ENCODE results near the gene PHKA2. TPM values are rescaled to one million over a fixed set of nuclear protein-coding genes. Genes with fewer than 3 reads are reported as not detected.

The PHKA2 gene
- total and polyA plus RNA-seq, 10 of the 15 experiments (the other 5 are each of a cell fraction or from before 2014, with no cell fraction given) = 1.4 to 25.6 (median 15.4) TPM

DNA sequence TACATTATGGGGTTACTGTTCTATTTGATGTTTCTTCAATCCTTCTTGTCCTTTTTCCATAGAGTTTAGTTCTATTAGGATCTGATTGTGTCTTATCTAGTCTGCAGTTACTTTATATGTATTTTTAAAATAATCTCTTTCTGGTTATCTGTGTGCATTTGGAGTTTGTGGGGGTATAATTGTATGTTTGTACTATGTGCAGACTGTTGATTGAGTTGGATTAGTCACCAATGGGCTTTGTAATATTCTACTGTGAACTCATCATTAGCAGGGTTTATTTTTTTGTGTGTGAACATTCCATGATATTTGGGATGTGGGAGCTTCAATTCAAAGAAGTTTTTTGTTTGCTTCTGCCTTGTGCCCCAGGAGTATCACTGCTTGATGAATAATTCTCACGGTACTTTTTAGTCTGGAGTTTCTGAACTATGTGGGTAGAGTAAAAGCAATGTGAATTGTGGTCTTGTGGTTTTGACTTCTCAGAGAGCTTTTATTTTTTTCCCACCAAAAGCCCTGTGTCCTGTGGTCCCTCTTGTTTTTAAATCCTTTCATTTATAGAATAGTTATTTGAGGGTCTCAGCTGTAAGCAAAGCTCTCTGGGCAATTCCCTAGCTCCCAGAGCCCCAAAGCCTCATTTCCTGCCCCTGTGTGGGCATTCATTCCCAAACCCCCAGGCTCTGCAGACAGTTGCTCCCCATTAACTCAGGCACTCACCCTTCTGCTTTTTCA is 127.8 kb downstream of the PHKA2 start (continued):
- TF ChIP-seq SIX5 (IDR thresholded peaks at IDR 0.05; ENCODE audit: low read depth, low read length, severe bottlenecking) (no peak), BMI1 (IDR thresholded peaks at IDR 0.05; ENCODE audit: borderline replicate concordance) (no peak), NBN (IDR thresholded peaks at IDR 0.05) (no peak), NR2C2 (IDR thresholded peaks at IDR 0.05; ENCODE audit: borderline replicate concordance, control insufficient read depth, insufficient read length, low read depth) (no peak), ZNF274 (IDR thresholded peaks at IDR 0.05; ENCODE audit: insufficient read depth, insufficient read length) (no peak), TAF1 (IDR thresholded peaks at IDR 0.05; ENCODE audit: borderline replicate concordance, low read depth, low read length) (no peak), HDGF (IDR thresholded peaks at IDR 0.05) (no peak), WRNIP1 (IDR thresholded peaks at IDR 0.05; ENCODE audit: borderline replicate concordance, low read depth, low read length) (no peak), PAX5 (IDR thresholded peaks at IDR 0.05; ENCODE audit: borderline replicate concordance, low read depth, low read length) (0 out of 2 replicates have a peak, but pooled peaks have one; percentile 9), GATAD2B (conservative IDR thresholded peaks at IDR 0.05; ENCODE audit: low read depth) (peak; percentile 100), BCLAF1 (IDR thresholded peaks at IDR 0.05) (no peak), CREB1 (IDR thresholded peaks at IDR 0.05; ENCODE audit: low read depth) (no peak), NRF1 (conservative IDR thresholded peaks at IDR 0.05; ENCODE audit: low read depth, low read length) (no peak), NFYA (IDR thresholded peaks at IDR 0.05; ENCODE audit: borderline replicate concordance, low read depth, low read length) (no peak), EGR1 (IDR thresholded peaks at IDR 0.05; ENCODE audit: borderline replicate concordance in 1 of 2, low read depth in 2 of 2, low read length in 2 of 2) (no peak), NFIC (IDR thresholded peaks at IDR 0.05; ENCODE audit: low read depth, low read length) (peak; percentile 92), SMARCA5 (IDR thresholded peaks at IDR 0.05) (no peak), JUND (IDR thresholded peaks at IDR 0.05; ENCODE audit: low read depth, low read length) (no peak), RAD21 (IDR thresholded peaks at IDR 0.05; ENCODE audit: insufficient read depth, low read depth, low read length) (peak; percentile 42; the same call in 1 of the 2 replicates), POLR2AphosphoS5 (IDR thresholded peaks at IDR 0.05; ENCODE audit: low read length) (no peak), SREBF2 (IDR thresholded peaks at IDR 0.05; ENCODE audit: low read length) (no peak), ASH2L (IDR thresholded peaks at IDR 0.05; ENCODE audit: borderline replicate concordance, low read depth) (no peak), CBX3 (IDR thresholded peaks at IDR 0.05; ENCODE audit: borderline replicate concordance, low read depth) (no peak), SMAD1 (IDR thresholded peaks at IDR 0.05; ENCODE audit: low read depth, partially characterized antibody) (peak; percentile 96)
- TF ChIP-seq, protein P1, sequence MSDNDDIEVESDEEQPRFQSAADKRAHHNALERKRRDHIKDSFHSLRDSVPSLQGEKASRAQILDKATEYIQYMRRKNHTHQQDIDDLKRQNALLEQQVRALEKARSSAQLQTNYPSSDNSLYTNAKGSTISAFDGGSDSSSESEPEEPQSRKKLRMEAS (IDR thresholded peaks at IDR 0.05; ENCODE audit: low read depth, low read length) = no peak
- TF ChIP-seq, protein P2, sequence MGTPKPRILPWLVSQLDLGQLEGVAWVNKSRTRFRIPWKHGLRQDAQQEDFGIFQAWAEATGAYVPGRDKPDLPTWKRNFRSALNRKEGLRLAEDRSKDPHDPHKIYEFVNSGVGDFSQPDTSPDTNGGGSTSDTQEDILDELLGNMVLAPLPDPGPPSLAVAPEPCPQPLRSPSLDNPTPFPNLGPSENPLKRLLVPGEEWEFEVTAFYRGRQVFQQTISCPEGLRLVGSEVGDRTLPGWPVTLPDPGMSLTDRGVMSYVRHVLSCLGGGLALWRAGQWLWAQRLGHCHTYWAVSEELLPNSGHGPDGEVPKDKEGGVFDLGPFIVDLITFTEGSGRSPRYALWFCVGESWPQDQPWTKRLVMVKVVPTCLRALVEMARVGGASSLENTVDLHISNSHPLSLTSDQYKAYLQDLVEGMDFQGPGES (IDR thresholded peaks at IDR 0.05) = no peak
- TF ChIP-seq, protein P3, sequence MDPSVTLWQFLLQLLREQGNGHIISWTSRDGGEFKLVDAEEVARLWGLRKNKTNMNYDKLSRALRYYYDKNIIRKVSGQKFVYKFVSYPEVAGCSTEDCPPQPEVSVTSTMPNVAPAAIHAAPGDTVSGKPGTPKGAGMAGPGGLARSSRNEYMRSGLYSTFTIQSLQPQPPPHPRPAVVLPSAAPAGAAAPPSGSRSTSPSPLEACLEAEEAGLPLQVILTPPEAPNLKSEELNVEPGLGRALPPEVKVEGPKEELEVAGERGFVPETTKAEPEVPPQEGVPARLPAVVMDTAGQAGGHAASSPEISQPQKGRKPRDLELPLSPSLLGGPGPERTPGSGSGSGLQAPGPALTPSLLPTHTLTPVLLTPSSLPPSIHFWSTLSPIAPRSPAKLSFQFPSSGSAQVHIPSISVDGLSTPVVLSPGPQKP (IDR thresholded peaks at IDR 0.05; ENCODE audit: low read depth, low read length) = no peak

Data from GM12878 (cell line).